ENCODE results near the gene GMEB2. TPM values are rescaled to one million over a fixed set of nuclear protein-coding genes. Genes with fewer than 3 reads are reported as not detected.
"Not testable (repeated sequence)": the region's sequence is repeated elsewhere in the genome, so short reads cannot be mapped to it uniquely, and the experiment has no call there.

Gene GMEB2, protein sequence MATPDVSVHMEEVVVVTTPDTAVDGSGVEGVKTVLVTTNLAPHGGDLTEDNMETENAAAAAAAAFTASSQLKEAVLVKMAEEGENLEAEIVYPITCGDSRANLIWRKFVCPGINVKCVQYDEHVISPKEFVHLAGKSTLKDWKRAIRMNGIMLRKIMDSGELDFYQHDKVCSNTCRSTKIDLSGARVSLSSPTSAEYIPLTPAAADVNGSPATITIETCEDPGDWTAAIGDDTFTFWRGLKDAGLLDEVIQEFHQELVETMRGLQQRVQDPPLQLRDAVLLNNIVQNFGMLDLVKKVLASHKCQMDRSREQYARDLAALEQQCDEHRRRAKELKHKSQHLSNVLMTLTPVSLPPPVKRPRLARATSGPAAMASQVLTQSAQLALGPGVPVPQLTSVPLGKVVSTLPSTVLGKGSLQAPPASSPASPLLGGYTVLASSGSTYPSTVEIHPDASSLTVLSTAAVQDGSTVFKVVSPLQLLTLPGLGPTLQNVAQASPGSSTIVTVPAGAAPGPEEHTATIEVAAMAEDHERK
- total RNA-seq = 10 to 100 TPM in 1 of 4 donors, 1 to 10 TPM in 3; 6.6 to 12.8 (median 9.2) TPM

DNA sequence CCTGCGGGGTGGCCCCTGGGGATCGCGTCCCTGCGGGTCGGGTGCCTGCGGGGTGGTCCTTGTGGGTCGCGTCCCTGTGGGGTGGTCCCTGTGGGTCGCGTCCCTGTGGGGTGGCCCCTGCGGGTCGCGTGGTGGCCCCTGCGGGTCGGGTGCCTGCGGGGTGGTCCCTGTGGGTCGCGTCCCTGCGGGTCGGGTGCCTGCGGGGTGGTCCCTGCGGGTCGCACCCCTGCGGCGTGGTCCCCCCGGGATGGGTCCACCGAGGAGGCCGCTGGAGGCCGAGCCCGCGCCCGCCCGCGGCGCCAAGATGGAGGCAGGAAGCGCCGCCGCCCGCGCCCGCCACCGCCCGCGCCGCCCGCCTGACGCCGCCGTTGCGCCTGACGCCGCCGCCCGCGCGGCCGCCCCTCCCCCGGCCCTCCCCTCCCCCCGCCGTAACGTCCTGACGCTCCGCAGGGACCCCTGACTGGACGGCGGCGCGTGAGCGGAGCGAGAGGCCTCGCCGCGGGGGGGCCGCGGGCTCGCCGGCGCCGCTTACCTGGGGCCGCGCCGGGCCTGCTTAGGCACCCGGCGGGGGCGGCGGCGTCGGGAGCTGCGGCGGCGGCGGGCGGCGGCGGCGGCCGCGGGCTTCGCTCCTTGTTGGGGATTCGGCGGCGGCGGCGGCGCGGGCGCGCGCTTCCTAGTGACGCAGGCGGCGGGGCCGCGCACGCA, at the start of gene GMEB2:
Gene GMEB2, minus strand, starts transcription at position 678 of the 705 bp plus-strand sequence. CDS start 7,704 bp downstream, outside the sequence.
- peak; percentile 66 for ATAC-seq (ENCODE audit: low FRiP score)
- DNase-seq (ENCODE audit: low spot score) = no peak
- TF ChIP-seq, protein P1, sequence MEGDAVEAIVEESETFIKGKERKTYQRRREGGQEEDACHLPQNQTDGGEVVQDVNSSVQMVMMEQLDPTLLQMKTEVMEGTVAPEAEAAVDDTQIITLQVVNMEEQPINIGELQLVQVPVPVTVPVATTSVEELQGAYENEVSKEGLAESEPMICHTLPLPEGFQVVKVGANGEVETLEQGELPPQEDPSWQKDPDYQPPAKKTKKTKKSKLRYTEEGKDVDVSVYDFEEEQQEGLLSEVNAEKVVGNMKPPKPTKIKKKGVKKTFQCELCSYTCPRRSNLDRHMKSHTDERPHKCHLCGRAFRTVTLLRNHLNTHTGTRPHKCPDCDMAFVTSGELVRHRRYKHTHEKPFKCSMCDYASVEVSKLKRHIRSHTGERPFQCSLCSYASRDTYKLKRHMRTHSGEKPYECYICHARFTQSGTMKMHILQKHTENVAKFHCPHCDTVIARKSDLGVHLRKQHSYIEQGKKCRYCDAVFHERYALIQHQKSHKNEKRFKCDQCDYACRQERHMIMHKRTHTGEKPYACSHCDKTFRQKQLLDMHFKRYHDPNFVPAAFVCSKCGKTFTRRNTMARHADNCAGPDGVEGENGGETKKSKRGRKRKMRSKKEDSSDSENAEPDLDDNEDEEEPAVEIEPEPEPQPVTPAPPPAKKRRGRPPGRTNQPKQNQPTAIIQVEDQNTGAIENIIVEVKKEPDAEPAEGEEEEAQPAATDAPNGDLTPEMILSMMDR (IDR thresholded peaks at IDR 0.05) = no peak

DNA sequence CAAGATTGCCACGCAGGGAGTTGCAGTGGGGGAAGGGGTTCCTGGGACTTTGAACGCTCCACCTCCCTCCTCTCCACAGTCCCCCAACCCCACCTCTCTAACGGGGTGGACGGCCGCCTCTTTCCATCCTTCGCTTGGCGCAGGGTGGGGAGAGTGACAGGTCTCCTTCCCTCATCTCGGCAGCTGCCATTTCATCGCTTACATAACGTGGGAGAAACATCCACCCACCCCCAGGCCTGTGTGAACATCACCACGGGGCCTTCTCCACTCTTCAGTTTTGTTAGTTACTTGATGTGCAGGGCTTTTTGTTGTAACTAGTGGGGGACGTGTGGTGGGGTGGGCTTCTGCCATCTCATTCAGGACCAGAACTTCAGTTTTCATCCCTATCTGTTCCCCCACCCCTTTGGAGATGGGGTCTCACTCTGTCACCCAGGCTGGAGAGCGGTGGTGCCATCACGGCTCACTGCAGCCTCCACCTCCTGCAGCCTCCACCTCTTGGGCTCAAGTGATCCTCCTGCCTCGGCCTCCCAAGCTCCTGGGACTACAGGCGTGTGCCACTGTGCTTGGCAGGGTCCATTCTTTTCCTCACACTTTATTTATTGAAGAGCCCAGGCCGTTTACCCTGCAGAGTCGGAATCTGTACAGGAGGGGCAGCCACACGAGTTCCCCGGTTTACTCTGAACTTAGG, 48.9 kb upstream of the GMEB2 start:
- no peak for DNase-seq (ENCODE audit: low spot score)
- ATAC-seq (ENCODE audit: low FRiP score) = no peak
- TF ChIP-seq, protein P1 (IDR thresholded peaks at IDR 0.05) = no peak

DNA sequence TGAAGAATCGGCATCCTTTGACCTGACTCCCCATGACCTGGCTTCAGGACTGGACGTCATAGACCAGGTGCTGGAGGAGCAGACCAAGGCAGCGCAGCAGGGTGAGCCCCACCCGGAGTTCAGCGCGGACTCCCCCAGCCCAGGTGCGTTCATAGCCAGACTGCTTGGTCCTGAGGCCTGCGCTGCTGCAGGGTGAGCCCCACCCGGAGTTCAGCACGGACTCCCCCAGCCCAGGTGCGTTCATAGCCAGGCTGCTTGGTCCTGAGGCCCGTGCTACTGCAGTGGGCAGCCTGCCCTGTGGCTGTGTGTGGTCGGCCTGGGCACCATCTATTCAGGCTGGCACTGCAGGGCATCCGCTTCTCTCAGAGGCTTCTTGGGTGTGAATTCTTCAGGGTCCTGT, 47.0 kb upstream of the GMEB2 start:
- DNase-seq (ENCODE audit: low spot score) = no peak
- peak; percentile 33 for ATAC-seq (ENCODE audit: low FRiP score)
- TF ChIP-seq, protein P1 (IDR thresholded peaks at IDR 0.05) = no peak

DNA sequence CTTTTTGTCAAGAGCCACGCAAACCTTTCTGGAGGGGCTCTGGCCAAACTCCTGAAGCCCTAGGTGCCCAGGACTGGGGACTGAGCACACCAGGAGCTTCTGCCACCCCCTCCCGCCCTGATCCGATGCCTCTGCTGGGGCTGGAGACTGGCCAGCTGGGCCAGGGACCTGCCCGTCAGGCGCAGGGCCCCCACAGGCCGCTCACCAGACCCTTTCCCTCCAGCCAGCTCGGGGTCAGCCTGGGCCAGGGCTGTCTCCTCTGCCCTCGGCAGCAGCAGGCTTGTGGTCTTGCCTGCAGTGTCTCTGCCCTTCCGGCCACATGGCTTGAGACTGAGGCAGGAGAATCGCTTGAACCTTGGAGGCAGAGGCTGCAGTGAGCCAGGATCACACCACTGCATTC, 45.8 kb upstream of the GMEB2 start:
- ATAC-seq (ENCODE audit: low FRiP score) (peak; percentile 42), DNase-seq (ENCODE audit: low spot score) (no peak)
- TF ChIP-seq, protein P1 (IDR thresholded peaks at IDR 0.05) = no peak

DNA sequence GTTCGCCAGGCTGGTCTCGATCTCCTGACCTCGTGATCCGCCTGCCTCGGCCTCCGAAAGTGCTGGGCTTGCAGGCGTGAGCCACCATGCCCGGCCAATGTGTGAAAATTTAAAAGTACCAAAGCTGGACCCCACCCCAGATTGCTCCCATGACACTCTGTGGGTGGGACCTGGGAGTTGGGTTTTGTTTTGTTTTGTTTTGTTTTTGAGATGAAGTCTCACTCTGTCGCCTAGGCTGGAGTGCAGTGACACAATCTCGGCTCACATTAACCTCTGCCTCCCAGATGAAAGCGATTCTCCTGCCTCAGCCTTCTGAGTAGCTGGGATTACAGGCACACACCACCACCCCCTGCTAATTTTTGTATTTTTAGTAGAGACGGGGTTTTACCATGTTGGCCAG, 44.8 kb upstream of the GMEB2 start:
- not testable (repeated sequence) for ATAC-seq (ENCODE audit: low FRiP score); DNase-seq (ENCODE audit: low spot score)

DNA sequence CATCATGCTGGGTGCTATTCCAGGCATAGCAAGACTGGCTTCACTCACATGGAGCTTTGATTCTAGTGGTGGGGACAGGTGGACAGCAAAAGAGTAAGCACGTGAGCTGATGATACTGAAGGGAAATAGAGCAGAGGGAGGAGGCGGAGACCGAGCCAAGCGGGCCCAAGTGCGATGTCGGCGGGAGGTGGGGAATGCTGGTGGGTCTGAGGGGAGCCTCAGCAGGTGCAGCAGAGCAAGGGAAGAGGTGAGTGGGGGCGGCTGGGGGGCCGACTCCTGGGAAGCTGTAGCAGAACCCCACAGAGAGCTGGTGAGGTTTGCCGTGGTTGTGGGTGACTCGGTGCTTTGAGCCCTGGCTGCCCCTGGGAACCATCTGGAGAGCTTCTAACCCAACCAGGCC, 41.5 kb upstream of the GMEB2 start:
- no peak for ATAC-seq (ENCODE audit: low FRiP score)
- DNase-seq (ENCODE audit: low spot score) = no peak
- TF ChIP-seq, protein P1 (IDR thresholded peaks at IDR 0.05) = no peak

DNA sequence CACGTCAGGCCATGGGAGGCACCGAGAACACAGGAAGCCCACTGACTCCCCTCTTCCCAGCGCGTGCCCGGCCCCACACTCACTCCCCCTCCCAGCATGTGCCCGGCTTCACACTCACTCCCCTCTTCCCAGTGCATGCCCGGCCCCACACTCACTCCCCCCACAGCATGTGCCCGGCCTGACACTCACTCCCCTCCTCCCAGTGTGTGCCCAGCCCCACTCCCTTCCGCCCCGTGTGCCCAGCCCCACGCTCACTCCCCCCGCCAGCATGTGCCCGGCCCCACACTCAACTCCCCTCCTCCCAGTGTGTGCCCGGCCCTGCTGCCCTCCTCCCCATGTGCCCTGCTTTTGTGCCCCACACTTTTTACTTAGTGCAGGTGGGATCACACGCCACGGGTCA, 41.0 kb upstream of the GMEB2 start:
- TF ChIP-seq, protein P1 (IDR thresholded peaks at IDR 0.05) = no peak
- no peak for DNase-seq (ENCODE audit: low spot score)
- ATAC-seq (ENCODE audit: low FRiP score) = no peak
